KOPT-K1 (cell line): ENCODE measurements around the gene TNFAIP8L3.

Source experiments
- H3K27ac ChIP-seq: fragments of 200-600 bp; sonication (generic); 2 replicates; pipeline ENCODE4 v1.5.1; 2016; ENCODE audit warnings: antibody characterized with exemption, mild to moderate bottlenecking, low read depth, low read length; ENCODE audit not compliant: poor library complexity, severe bottlenecking
- H3K36me3 ChIP-seq: fragments of 200-600 bp; sonication (generic); 2 replicates; pipeline ENCODE4 v1.5.1; 2017; ENCODE audit warnings: antibody characterized with exemption, mild to moderate bottlenecking, low read length, moderate library complexity; ENCODE audit not compliant: insufficient read depth
- H3K9me3 ChIP-seq: fragments of 200-600 bp; sonication (generic); 2 replicates; pipeline ENCODE4 v1.5.1; 2017; ENCODE audit warnings: antibody characterized with exemption, low read length, mild to moderate bottlenecking; ENCODE audit not compliant: insufficient read depth, poor library complexity, severe bottlenecking

Gene TNFAIP8L3

GRCh38 chr15:51087513-51087912, 7.2 kb downstream of the TNFAIP8L3 start:
- Histone ChIP-seq H3K36me3 (no peaks in the 10 kb centered on the region), H3K27ac (no peak overlapping the region), H3K9me3 (no peaks in the 10 kb centered on the region)

- no peaks in the 10 kb centered on the region for H3K9me3 ChIP-seq
- no peaks in the 10 kb centered on the region for H3K36me3 ChIP-seq
- no peak overlapping the region for H3K27ac ChIP-seq
These were observed 8.3 kb downstream of the TNFAIP8L3 start for GRCh38 chr15:51086409-51086808.

GRCh38 chr15:51085764-51086163, 8.9 kb downstream of the TNFAIP8L3 start:
- H3K27ac ChIP-seq: no peak overlapping the region
- H3K36me3 ChIP-seq: no peaks in the 10 kb centered on the region
- H3K9me3 ChIP-seq: no peaks in the 10 kb centered on the region

GRCh38 chr15:51083641-51084166, 11.0 kb downstream of the TNFAIP8L3 start:
- Histone ChIP-seq H3K36me3 (no peaks in the 10 kb centered on the region), H3K9me3 (no peaks in the 10 kb centered on the region), H3K27ac (no peak overlapping the region)

- H3K36me3 ChIP-seq: no peaks in the 10 kb centered on the region
- no peaks in the 10 kb centered on the region for H3K9me3 ChIP-seq
- H3K27ac ChIP-seq: no peak overlapping the region
These were observed 12.5 kb downstream of the TNFAIP8L3 start for GRCh38 chr15:51082246-51082645.

- H3K36me3 ChIP-seq: no peaks in the 10 kb centered on the region
- no peak overlapping the region for H3K27ac ChIP-seq
- no peaks in the 10 kb centered on the region for H3K9me3 ChIP-seq
These were observed 14.4 kb downstream of the TNFAIP8L3 start for GRCh38 chr15:51080286-51080685.

- H3K27ac ChIP-seq: no peak overlapping the region
- H3K36me3 ChIP-seq: no peaks in the 10 kb centered on the region
These were observed 15.5 kb downstream of the TNFAIP8L3 start for GRCh38 chr15:51079226-51079625.

GRCh38 chr15:51077221-51078153, 17.2 kb downstream of the TNFAIP8L3 start:
- Histone ChIP-seq H3K36me3 (no peaks in the 10 kb centered on the region), H3K9me3 (no peaks in the 10 kb centered on the region), H3K27ac (no peak overlapping the region)

More at GRCh38 chr15:51079226-51079625, 15.5 kb downstream of the TNFAIP8L3 start:
- H3K9me3 ChIP-seq: no peaks in the 10 kb centered on the region

GRCh38 chr15:51076524-51077220, 18.0 kb downstream of the TNFAIP8L3 start:
- Histone ChIP-seq H3K9me3 (no peaks in the 10 kb centered on the region), H3K36me3 (no peaks in the 10 kb centered on the region), H3K27ac (no peak overlapping the region)

GRCh38 chr15:51075826-51076523, 18.7 kb downstream of the TNFAIP8L3 start:
- H3K36me3 ChIP-seq: no peaks in the 10 kb centered on the region
- no peak overlapping the region for H3K27ac ChIP-seq
- H3K9me3 ChIP-seq: no peaks in the 10 kb centered on the region

- H3K27ac ChIP-seq: no peak overlapping the region
These were observed 19.3 kb downstream of the TNFAIP8L3 start for GRCh38 chr15:51075364-51075763.

GRCh38 chr15:51074926-51075325, 19.8 kb downstream of the TNFAIP8L3 start:
- Histone ChIP-seq H3K9me3 (no peaks in the 10 kb centered on the region), H3K36me3 (no peaks in the 10 kb centered on the region), H3K27ac (no peak overlapping the region)

More at GRCh38 chr15:51075364-51075763, 19.3 kb downstream of the TNFAIP8L3 start:
- H3K9me3 ChIP-seq: no peaks in the 10 kb centered on the region
- H3K36me3 ChIP-seq: no peaks in the 10 kb centered on the region

GRCh38 chr15:51071578-51071977, 23.1 kb downstream of the TNFAIP8L3 start:
- Histone ChIP-seq H3K36me3 (no peaks in the 10 kb centered on the region), H3K9me3 (no peaks in the 10 kb centered on the region), H3K27ac (no peak overlapping the region)

- Histone ChIP-seq H3K9me3 (no peaks in the 10 kb centered on the region), H3K27ac (no peak overlapping the region), H3K36me3 (no peaks in the 10 kb centered on the region)
These were observed 24.7 kb downstream of the TNFAIP8L3 start for GRCh38 chr15:51069983-51070382.

- no peaks in the 10 kb centered on the region for H3K36me3 ChIP-seq
- no peak overlapping the region for H3K27ac ChIP-seq
- no peaks in the 10 kb centered on the region for H3K9me3 ChIP-seq
These were observed 27.2 kb downstream of the TNFAIP8L3 start for GRCh38 chr15:51067510-51067909.
